GM21528 (cell line): ENCODE data around the gene VPS13D.
"Not testable (repeated sequence)": the region's sequence is repeated elsewhere in the genome, so short reads cannot be mapped to it uniquely, and the experiment has no call there.

Experiments
- ATAC-seq: cut with Tn5 transposase; IDR thresholded peaks from one replicate; pipeline ENCODE4 v1.9.1; 2021; ENCODE audit warnings: mild to moderate bottlenecking, moderate library complexity; ENCODE audit not compliant: unreplicated experiment, low FRiP score

The VPS13D gene

DNA sequence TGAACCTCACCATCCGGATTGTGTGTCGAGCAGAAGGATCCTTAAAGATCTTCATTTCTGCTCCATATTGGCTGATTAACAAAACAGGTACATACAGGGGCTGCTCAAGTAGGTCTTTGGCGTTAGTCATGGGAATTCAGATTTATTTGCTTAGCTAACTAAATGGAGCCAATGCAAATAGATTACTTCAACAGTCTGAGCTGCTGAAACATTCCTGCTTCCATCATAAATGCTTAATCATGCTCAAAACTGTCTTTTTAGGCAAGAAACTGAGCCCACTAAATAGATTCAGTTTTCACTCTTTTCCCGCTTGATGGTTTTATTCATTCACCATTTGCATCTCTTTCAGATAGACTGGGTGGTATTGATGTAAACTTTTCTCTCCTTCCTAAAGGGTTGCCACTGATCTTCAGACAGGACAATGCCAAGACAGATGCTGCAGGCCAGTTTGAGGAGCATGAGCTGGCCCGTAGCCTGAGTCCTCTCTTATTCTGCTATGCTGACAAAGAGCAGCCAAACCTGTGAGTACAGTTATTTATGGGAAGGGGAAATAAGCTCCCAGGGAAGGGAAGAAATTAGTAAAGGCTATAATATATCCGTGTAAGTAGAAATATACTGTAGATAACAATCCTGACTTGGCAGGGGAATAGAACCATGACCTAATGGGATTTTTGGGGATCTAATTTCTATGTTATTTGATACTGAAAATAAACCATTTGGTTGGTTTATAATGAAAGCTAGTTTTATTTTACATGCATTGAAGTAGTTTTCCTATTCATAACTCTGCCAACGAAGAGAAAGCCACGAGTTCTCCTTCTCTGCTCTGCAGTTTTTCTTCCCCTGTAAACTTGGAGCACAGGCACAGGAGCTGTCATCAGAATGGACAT lies 126.4 kb downstream of the VPS13D start:
- no peak for ATAC-seq

DNA sequence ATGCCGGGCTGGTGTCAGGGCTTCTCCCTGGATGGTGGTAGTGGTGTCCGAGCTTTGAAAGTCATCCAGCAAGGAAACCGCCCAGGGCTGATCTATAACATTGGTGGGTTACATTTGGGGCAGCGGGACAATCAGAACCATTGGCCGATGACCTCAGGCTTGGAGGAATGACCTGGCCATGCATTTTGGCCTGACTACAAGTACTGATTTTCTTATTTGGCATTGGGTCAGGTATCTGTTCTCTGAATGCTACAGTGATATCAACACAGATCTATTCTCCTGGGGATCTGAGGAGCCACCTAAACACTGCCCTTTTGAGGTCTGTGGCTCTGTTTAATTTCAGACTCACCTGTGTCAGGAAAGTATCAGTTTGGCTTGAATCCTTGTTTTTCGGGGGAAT lies 128.7 kb downstream of the VPS13D start:
- no peak for ATAC-seq

DNA sequence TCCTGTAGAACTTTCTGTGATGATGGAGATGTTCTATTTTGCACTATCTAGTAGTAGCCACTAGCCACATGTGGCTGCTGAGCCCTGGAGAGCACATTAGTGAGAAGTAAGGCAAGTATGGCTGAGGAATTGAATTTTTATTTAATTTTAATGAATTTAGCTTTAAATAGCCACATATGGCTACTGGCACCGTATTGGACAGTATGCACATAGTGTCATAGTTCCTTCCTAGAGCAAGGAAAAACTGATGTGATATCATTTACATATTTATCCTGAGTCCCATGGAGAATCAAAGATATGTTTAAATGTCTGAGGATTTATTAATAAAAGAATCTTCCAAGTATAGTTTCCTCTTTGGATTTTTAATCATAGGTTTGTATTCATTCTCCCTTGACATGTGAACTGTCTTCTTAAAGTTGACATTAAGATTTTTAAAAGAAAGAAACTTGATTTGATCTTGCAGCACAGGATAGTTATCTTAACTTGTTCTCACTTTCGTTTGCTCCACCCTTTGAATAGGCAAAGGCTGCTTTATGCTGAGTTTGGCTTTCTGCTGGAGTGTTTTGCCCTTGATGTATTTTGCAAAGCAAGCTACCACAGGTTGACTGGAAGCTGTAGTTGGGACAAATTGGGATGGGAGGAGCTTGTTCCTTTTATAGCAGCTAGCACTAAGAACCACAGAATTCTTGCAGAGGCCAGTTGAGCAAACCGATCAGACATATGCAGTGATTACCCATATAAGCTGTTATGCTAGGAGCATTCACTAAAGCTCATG lies 129.7 kb downstream of the VPS13D start:
- ATAC-seq = no peak

DNA sequence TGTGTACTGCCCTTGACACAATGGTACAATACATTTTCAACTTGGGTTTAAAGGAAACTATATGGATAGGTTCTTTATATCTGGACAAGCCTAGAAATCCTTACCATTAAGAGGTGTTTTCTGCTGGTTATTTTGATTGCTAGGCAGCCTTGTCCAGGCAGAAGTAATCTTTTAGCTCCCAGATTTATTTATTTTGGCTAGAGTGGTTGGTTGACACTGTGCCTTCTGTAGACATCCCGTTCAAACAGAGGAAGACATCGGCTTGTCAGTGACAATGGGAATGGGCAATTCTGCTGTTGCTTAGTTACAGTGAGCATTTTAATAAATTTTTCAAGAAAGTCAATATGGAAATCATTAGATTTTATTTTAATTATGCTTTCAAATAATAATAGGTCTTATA lies 138.8 kb downstream of the VPS13D start:
- ATAC-seq = no peak

DNA sequence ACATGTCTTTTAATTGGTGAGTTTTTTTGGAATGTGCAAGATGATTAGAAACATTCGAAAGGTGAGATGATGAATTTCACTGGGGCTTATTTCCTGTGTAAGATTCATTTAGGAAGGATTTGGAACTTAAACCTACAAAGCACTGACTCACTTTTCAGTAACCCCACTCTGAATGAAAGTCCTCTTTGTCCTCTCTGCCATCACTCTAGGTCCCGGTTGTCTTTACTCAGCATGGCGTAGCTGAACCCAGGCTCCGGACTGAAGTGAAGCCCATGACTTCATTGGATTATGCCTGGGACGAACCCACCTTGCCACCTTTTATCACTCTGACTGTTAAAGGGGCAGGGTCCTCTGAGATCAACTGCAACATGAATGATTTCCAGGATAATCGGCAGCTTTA lies 139.4 kb downstream of the VPS13D start:
- no peak for ATAC-seq

DNA sequence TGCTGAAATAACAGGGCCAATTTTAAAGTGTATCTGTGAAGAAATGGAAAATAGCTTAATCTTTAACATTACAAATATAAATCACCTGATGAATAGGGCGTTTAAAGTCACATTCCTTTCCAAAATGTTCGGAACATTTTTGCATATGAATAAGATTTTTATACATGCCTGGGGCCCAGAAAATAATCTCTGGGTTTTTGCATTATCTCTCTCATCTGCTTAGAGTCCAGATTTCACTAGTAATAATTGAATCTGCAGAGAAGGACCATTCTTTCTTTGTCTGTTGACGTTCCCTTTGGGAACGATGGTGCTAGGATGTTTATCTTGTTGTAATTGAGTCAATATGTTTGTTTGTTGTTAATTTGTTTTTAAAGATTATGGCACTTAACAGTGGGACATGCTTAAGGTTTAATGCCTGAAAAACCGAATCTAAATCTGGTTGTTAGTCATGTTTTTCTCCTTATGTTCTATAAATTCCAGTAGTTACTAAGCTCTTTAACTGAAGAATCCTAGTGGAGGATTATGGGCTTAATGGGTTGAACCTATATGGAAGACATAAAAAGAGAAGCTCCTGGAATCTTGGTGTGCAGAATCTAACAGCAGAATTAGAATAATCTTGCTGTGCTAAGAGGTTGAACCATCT lies 140.6 kb downstream of the VPS13D start:
- no peak for ATAC-seq

DNA sequence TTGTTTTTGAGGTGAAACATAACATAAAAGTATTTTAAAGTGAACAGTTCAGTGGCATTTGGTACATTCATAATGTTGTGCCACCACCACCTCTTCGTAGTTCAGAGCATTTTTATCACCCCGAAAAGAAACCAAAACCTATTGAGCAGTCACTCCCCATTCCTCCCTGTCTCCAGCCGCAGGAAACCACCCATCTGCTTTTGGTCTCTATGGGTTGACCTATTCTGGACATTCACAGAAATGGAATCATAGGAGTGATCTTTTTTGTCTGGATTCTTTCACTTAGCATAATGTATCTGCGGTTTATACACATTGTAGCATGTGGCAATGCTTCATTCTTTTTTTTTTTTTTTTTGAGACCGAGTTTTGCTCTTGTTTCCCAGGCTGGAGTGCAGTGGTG lies 141.2 kb downstream of the VPS13D start:
- ATAC-seq = no peak

DNA sequence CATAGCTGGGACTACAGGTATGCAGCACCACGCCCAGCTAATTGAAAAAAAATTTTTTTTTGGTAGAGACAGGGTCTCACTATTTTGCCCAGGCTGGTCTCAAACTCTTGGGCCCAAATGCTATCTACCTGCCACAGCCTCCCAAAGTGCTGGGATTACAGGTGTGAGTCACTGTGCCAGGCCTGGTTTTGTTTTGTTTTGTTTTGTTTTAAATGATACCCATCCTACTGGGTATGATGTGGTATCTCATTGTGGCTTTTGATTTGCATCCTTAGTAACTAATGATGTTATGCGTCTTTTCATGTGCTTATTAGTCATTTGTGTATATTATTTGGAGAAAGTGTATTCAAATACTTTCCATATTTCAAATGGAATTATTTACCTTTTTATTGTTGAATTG lies 142.3 kb downstream of the VPS13D start:
- no peak for ATAC-seq

DNA sequence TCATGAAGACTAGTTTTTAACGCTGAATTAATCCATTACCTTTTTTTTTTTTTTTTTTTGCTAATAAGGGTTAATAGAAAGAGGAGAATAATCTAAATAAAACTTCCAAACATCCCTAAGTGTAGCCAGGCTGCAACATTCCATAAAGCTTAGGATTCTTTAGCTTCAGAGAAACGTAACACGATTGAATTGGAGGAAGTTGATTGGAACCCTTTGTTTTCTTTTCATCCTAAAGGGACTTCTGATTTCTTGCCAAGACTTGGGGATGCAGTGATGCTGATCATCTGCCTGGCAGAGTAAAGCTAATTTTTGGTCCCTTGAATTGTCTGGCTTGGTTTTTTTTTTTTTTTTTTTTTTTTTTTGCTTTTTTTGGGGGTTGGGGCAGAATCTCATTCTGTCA lies 142.9 kb downstream of the VPS13D start:
- no peak for ATAC-seq

DNA sequence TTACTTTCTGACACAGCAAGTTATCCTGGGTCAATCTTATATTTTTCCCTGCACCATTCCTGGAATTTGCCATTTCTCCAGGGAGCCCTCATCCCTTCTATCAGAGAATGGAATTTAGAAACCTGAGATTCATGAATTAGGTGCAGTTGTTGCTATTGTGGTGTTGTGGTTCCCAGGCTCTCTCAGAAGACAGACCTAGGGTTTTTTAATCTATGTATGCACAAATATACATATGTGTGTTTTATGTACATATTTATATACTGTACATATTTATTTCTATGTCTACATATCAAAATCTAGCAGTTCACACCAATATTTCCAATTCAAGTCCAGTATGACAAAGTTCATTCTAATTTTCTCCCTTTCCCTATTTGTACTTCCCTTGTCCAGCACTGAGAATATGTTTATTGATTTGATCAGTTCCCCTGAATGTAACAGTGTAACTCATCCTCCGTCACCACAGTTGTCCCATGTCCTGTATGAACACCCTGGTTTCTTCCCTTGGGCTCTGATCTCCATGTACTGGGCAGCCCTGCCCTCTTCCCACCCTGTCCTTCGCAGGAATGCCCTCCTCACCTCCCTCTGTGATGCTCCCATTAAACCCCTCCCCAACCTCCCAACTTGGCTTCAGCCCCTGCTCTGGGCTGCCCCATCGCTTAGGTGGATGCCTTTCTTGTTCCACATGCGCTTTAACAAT lies 145.5 kb downstream of the VPS13D start:
- no peak for ATAC-seq

DNA sequence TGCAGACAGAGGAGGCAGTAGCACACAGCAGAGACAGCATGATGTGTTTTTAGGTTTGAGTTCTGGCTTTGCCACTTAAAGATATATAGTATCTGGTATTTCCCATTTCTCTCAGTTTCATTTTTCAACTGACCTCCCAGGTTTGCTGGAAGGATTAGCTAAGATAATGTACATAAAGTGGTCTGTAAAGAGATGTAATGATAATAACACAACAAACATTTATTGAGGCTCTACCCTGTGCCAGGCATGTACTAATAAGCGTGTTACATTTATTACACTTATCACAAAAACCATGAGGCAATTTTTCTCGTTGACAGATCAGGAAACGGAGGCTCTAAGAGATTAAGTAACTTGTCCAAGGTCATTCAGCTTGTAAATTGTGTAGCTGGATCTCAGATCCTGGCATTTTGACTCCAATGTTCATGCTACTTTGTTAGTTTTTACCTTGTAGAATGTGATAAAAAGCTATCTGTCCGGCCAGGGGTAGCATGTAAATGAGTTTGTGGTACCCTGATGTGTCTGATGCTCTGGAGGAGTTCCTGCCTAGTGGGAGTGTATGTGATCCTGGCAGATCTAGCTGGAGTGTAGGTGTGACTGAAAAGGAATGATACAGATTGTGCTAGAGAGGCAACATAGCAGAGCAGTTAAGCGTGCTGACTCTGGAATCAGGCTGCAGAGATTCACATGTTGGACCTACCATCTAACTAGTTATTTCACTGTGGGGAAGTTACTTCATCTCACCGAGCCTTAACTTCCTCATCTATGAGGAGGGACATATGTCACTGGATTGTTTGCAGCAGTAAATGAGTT lies 146.6 kb downstream of the VPS13D start:
- no peak for ATAC-seq

DNA sequence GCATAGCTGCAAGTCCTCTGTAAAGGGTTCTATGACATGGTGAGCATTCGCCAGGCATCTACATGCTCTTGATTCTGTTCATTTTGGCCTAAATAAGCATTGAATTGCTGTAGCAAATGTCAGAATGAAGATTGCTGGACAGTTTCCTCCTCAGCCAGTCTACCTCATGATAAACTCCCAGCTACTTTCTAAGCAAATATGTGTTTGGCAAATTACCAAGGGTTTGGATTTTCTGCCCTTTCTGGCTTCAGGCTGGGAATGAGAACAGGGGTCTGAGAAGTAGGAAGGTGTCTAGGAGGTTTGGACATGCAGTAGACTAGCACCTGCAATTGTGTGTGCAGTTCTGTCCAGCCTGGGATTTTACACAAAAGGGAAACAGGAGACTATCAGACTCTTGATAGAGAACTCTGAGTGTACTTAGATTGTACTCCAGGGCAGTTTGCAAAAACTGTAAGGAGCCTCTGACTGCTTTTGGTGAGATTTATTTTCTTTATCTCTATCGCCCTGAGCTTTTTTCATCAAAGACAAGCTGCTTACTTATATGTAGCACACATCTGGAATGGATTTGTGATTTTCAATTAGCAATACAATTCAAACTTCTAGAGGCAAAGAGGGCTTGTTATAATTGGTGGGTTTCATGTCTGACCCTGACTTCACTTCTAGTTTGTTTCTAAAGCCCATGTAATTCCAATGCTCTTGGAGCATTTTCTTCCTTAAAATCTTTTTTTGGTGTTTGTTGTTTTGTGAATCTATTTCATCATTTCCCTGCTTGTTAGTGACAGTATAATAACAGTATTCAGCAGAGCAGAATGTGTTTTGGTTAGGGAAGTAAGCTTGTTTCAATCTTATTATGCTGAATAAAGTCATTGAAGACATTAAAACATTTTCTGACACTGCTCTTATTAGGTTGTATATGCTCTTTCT lies 150.8 kb downstream of the VPS13D start:
- ATAC-seq = no peak

DNA sequence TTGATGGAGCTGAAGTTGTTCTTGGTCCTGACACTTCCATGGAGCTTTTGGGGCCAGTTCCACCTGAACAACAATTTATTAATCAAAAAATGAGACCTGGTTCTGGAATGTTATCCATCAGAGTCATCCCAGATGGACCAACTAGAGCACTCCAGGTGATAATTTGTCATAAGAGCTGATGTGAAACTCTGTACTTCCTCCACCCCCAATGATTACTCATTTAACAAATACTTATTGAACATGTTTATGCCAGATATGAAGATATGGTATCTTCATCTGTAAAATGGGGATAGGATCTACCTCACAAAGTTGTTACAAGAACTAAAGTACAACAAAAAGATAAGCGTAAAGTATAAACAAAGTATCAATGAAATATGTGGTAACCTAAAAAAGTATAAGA lies 153.2 kb downstream of the VPS13D start:
- ATAC-seq = no peak

DNA sequence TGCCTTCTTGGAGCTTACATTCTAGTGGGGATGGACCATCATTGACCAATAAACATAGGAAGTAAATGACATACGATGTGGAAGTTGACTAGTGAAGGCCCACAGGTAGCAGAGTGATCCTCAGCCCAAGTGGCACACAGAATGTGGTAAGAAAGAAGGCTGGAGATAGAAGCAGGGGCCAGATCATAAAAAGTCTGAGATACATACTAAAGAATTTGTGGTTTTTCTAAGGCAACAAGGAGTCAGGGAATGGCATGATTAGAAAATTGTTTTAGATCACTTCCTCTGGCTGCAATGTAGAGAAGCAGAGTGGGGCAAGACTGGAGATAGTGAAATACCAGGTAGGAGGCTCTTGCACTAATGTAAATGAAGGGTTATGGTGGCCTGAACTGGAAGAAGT lies 154.0 kb downstream of the VPS13D start:
- ATAC-seq = no peak

DNA sequence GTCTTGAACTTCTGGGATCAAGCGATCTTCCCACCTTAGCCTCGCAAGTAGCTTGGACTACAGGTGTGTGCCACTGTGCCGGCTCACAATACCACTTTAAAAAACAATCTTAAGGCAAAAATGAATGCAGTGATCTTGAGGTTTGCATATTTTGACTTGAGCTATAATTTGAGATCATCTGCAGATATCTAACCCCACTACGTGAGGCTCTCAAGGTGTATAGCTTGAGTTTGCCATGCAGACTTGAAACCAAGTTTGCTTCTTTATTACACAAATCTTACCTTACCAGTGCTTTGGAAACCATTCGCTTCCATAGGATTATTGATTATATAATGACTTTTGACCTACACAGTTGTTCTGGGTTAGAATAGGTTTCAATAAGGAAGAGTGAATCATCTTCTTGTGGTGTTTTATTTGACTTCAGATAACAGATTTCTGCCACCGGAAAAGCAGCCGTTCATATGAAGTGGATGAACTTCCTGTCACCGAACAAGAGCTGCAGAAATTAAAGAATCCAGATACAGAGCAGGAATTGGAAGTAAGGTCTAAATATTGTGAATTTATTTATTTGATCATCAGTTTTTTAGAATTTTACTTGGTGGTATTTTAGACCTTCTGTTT lies 155.1 kb downstream of the VPS13D start:
- ATAC-seq = no peak

DNA sequence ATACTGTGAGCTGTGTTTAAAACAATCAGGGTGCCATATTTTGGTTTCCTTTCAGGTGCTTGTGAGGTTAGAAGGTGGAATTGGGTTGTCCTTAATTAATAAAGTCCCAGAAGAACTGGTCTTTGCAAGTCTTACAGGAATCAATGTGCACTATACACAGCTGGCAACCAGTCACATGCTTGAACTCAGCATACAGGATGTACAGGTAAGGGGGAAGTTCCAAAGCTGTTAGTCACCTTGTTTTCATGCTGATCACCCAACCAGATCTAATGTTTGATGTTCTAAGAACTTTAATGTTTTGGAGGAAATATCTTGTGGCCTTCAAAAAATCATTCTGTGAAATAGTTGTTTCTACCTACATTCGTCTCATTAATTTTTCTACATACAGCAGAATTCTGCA lies 156.3 kb downstream of the VPS13D start:
- ATAC-seq = no peak

DNA sequence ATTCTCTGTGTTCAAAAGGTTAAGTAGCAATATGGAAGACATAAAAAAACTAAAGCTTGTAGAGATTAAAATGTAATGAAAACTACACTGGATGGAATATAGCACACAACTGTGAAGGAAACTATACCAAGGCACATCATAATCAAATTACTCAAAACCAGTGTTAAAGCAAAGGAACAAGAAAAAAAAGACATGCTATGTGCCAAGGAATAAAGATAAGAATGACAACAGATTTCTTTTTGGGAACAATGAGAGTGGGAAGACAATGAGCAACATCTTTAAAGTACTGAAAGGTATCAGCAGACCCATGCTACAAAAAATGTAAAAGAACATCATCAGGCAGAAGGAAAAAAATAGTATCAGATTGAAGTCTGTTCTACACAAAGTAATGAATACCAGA lies 157.8 kb downstream of the VPS13D start:
- no peak for ATAC-seq

DNA sequence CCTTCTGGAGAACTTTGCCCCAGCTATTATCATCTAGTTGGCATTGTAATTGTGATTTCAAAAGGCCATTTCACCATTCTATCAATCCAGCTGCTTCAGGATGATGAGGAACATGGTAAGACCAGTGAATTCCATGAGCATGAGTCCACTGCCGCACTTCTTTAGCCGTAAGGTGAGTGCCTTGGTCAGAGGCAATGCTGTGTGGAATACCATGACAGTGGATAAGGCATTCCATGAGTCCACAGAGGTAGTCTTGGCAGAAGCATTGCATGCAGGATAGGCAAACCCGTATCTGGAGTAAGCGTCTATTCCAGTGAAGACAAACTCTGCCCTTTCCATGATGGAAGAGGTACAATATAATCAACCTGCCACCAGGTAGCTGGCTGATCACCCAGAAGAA lies 160.5 kb downstream of the VPS13D start:
- ATAC-seq = not testable (repeated sequence)
